Right kidney (tissue), 1 donor: ENCODE results near the gene PRG2.

ENCODE experiments used
- DNase-seq: peaks from one replicate; pipeline ENCODE4 v3.0.0-alpha.2; 2016

Gene PRG2

GRCh38 chr11:57396744-57397143, 6.3 kb upstream of the PRG2 start:
- DNase-seq: no peak

GRCh38 chr11:57395905-57396623, 5.6 kb upstream of the PRG2 start:
- DNase-seq: no peak

GRCh38 chr11:57394203-57394965, 3.9 kb upstream of the PRG2 start:
- DNase-seq: no peak

GRCh38 chr11:57392763-57393105, 2.3 kb upstream of the PRG2 start:
- no peak for DNase-seq

DNA sequence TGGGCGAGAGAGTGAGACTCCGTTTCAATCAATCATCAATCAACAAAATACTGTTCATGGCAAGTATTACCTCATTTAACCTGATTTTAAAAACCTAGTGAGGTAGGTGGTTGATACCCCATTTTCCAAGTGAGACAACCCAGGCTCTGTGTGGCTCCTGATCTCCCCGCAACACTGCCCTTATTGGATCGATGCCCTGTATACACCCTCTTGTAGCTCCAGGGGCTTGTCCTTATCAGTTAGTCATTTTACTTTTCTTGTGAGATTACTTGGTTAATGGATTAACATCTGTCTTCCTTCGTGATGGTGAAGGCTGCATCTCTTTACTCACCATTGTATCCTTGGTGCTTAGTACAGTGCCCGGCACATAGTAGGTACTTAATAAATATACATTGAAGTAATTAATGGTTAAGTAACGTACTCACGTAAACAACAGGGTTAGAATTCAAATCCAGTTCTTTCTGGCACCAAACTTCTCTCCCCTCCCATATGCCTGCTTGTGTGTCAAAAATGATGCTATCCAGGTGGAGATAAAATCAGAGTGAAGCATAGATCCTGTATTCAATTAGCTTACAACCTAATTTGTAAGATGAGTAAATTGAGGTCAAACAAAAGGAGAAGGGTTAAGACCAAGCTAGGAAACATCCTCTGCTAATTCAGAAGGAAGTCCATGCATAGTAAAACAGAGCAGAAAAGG, 1.8 kb upstream of the PRG2 start:
- no peak for DNase-seq

DNA sequence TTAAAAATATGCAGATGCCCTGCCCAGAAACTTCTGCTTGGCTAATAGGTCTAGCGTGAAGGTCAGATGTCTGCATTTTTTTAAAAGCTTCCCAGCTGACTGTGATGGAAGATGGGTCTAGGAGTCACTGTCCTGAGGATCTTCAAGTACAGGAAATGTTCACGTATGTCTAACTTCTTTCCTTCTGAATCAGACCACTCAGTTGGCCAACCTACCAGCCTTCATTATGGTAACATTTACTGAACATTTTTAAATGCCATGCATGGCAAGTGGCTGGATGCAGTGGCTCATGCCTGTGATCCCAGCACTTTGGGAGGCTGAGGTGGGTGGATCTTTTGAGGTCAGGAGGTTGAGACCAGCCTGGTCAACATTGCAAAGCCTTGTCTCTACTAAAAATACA, 1.1 kb upstream of the PRG2 start:
- no peak for DNase-seq

- no peak for DNase-seq
These were observed 661 bp upstream of the PRG2 start for GRCh38 chr11:57391111-57391510.

- DNase-seq: no peak
These were observed 3.0 kb downstream of the PRG2 start for GRCh38 chr11:57387289-57388030.

GRCh38 chr11:57386178-57386940, 4.1 kb downstream of the PRG2 start:
- DNase-seq: peak; percentile 26

- DNase-seq: no peak
These were observed 9.5 kb downstream of the PRG2 start, which contains the start of gene PRG3 for GRCh38 chr11:57380975-57381374. Gene PRG3 (minus strand): TSS chr11:57381150. CDS start chr11:57380708, 442 bp downstream.

GRCh38 chr11:57379732-57380131, 10.7 kb downstream of the PRG2 start:
- peak; percentile 39 for DNase-seq

- no peak for DNase-seq
These were observed 12.3 kb downstream of the PRG2 start for GRCh38 chr11:57378186-57378585.

GRCh38 chr11:57377107-57377506, 13.3 kb downstream of the PRG2 start:
- no peak for DNase-seq

DNA sequence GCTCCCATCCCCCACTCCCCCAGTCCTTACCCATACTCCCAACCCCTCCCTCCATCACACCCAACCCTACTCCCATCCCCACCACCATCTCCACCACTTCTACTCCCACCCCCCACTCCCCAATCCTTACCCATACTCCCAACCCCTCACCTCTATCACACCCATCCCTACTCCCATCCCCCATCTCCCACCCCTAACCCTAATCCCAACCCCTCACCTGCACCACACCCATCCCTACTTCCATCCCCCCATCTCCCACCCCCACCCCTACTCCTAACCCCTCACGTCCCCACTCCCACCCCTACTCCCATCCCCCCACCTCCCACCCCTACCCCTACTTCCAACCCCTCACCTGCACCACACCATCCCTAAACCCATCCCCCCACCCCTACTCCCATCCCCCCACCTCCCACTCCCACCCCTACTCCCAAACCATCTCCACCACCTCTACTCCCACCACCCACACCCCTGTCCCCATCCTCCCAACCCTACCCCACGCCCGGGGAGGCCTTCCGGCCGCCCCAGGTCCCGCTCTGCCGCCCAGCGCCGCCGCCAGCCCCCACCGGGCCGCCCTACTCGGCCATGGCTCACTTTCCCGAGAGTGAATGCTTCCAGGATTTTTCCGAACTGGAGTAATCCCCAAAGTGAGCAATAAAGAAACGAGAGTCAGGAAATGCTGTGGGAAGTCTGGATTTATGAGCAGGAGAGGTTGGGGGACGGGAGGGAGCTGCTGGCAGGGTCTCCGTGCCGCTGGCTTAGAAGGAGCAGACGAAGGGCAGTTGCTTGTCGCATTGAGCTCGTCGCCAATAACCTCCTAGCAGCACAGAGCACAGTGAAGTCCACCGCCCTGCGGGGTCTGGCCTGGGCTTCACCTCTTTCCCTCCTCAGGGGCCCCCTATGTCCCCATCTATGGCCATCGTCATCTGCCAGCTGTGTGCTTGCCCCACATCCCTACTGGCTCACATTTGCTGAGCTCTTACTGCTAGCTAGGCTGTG, 14.1 kb downstream of the PRG2 start:
- DNase-seq: no peak

DNA sequence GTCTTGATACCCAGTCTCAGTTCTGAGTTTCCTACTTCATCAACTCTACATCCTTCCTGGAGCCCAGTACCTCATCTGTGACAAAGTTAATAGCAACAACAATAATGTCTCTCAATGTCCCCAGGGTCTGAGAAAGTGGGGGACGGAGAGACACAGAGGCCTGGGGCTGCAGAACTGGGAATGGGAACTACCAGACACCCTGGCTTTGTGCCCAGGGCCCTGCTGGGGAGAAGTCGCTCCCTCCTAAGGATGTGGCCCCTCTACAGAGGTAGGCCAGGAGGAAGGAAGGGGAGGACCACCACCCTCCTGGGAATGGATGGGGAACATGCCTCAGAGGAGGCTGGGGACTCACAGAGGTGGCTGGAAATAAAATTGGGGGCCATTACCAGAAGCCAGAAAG, 15.0 kb downstream of the PRG2 start:
- no peak for DNase-seq

DNA sequence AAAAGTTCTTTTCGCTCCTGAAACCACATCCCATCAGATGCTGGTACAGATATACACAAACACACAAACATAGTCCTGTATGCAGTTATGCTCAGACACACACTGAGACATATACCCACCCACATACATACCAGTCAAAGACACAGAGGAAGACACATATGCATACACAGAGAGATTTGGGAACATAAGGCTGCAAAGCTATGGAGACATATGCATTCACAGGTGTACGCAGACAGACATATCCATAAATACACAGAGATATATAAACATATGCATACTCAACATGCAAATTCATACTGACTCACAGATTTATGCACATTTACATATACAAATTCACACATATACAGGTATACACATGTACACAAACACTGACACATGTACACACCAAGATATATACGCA, 15.5 kb downstream of the PRG2 start:
- no peak for DNase-seq

DNA sequence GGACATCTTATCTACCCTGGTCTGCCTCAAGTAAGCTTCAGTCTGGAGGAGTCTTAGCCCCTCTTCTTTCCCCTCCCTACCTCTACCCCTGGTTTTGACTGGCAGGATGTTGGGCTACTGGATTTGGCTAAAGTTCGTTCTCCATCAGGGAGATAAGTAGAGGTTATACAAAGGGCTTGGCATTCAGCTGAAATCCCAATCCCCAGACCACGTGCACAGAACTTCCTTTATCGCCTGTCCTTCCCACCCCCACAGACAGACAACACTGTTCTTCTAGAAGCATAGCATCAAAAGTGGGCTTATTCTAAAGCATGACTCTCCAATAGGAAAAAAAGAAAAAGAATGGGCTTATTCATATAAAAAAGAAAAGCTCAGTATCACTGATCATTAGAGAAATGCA, 17.3 kb downstream of the PRG2 start:
- DNase-seq: no peak

DNA sequence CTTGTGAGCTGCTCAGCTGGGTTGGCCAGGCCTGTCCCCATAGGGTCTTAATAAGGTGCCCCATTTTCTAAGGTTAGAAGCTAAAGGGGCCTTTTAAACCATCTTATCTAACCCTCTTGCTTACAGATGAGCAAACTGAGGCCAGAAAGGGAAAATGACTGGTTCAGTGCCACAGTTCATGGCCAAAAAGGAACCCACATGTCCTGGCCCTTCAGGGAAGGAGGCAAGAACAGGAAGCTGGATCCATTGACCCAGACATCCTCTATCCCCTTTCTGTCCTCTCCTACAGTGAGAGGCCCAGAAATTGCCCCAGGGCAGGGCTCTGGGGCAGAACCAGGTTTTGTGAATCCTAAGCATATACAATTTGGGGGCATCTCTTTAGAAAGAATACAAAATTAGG, 19.5 kb downstream of the PRG2 start:
- no peak for DNase-seq

GRCh38 chr11:57370251-57370650, 20.2 kb downstream of the PRG2 start:
- DNase-seq: no peak

- DNase-seq: no peak
These were observed 21.6 kb downstream of the PRG2 start for GRCh38 chr11:57368845-57369232.
